Endodermal cell (in vitro differentiated cells): ENCODE measurements around the gene EIF4E1B. TPM values are rescaled to one million over a fixed set of nuclear protein-coding genes. Genes with fewer than 3 reads are reported as not detected.

Source experiments
- DNase-seq: peaks from one replicate; pipeline ENCODE4 v3.0.0-alpha.2; 2017
- H3K27ac ChIP-seq: 2 replicates; pipeline ENCODE4 v1.5.1; 2013; ENCODE audit warnings: mild to moderate bottlenecking, low read depth, low read length, moderate library complexity
- H3K27me3 ChIP-seq: 2 replicates; pipeline ENCODE4 v1.6.1; 2013; ENCODE audit warnings: mild to moderate bottlenecking, low read length, moderate library complexity; ENCODE audit not compliant: insufficient read depth, control insufficient read depth, poor library complexity, severe bottlenecking
- H3K36me3 ChIP-seq: 2 replicates; pipeline ENCODE4 v1.7.0; 2013; ENCODE audit warnings: mild to moderate bottlenecking, low read length, moderate library complexity; ENCODE audit not compliant: control insufficient read depth, insufficient read depth
- H3K4me1 ChIP-seq: one replicate; pipeline ENCODE4 v1.7.0; 2013; ENCODE audit warnings: low read length; ENCODE audit not compliant: control insufficient read depth, insufficient read depth
- H3K4me3 ChIP-seq: 2 replicates; pipeline ENCODE4 v1.5.1; 2013; ENCODE audit warnings: mild to moderate bottlenecking, low read length, moderate library complexity
- H3K9ac ChIP-seq: 2 replicates; pipeline ENCODE4 v1.6.1; 2013; ENCODE audit warnings: mild to moderate bottlenecking, low read length, moderate library complexity; ENCODE audit not compliant: poor library complexity, severe bottlenecking; ENCODE audit errors: extremely low read depth
- H3K9me3 ChIP-seq: 2 replicates; pipeline ENCODE4 v1.6.1; 2013; ENCODE audit warnings: mild to moderate bottlenecking, low read length, moderate library complexity; ENCODE audit not compliant: control insufficient read depth
- H3K27ac Mint-ChIP-seq: 2 replicates; pipeline ENCODE4 v1.8.0; 2020; ENCODE audit warnings: mixed read lengths
- H3K27me3 Mint-ChIP-seq: 2 replicates; pipeline ENCODE4 v1.8.0; 2021; ENCODE audit warnings: mild to moderate bottlenecking, mixed read lengths; ENCODE audit not compliant: insufficient read depth
- H3K36me3 Mint-ChIP-seq: 2 replicates; pipeline ENCODE4 v1.8.0; 2020; ENCODE audit warnings: low read depth, mixed read lengths
- H3K4me1 Mint-ChIP-seq: 2 replicates; pipeline ENCODE4 v1.8.0; 2020; ENCODE audit warnings: mixed read lengths
- H3K4me3 Mint-ChIP-seq: 2 replicates; pipeline ENCODE4 v1.8.0; 2020; ENCODE audit warnings: mild to moderate bottlenecking, moderate library complexity, mixed read lengths
- H3K9me3 Mint-ChIP-seq: 2 replicates; pipeline ENCODE4 v1.8.0; 2020; ENCODE audit warnings: mild to moderate bottlenecking, mixed read lengths
- WGBS, 2 experiments: methylation state at CpG; one replicate each; pipeline versions ENCODE4 v1.1.5 to v1.1.7; 2013; ENCODE audit warnings: missing lambda C conversion rate in 2 of 2, mixed read lengths in 1 of 2; ENCODE audit not compliant: insufficient coverage in 1 of 2, insufficient read length in 1 of 2; 5-methylcytosine and 5-hydroxymethylcytosine counted together
- total RNA-seq, 2 donors: library from RNA; stranded (reverse); fragmentation: NEBNext Ultra II Directional in 1 of 2; extraction: Animal tissue kit (Norgen Biotek cat#: 25700) in 1 of 2; gene quantifications; 2 replicates in 1 of 2; 3 replicates in 1 of 2; pipeline ENCODE4 v1.2.1, GENCODE V29; 2021
- TF ChIP-seq, protein P1 (sequence below): fragments of 200-600 bp; sonication (generic); conservative IDR thresholded peaks from 2 replicates; pipeline ENCODE4 v1.5.0; 2021; ENCODE audit warnings: antibody characterized with exemption, mild to moderate bottlenecking

Gene EIF4E1B
- total RNA-seq, 2 donors from 2014 or later: 1.4 to 2.0 TPM

DNA sequence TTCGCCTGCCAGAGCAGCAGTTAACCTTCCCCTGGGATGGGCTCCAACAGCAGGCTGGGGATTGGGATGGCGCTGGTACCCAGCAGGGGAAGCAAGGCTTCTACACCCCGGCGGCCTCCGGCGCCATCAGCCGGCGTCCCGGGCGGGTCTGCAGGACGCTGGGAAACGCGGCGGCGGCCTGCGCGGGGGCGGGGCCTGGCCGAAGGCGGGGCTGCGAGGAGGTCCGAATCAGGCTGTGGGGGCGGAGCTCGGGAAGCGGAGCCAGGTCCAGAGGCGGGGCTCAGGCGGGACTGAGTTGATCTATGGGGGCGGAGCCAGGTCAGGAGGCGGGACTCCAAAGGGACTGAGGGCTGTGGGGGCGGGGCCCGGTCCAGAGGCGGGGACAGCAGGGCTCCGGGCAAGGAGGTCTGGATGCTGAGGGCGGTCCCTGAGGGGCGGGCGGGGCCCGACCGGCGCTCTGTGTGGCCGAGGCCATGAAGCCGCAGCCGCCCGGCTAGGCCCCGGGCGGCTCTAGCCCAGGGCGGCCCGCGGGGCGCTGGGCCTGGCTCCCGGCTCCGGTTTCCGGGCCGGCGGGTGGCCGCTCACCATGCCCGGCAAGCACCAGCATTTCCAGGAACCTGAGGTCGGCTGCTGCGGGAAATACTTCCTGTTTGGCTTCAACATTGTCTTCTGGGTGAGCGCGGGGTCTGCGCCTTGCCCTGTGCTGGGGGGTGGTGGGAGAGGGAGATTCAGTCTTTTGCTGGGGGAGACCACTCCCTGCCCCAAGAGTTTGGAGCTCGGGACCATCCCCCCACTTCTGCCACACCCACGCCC lies 16.8 kb downstream of the EIF4E1B start, which contains the start of gene TSPAN17:
TSPAN17 (plus strand) TSS at position 455 of the 813 bp plus-strand sequence; CDS start at position 587, 132 bp downstream.
- Histone ChIP-seq H3K27me3 (no peaks in the 10 kb centered on the region), H3K4me1 (no peaks in the 10 kb centered on the region), H3K9me3 (no peaks in the 10 kb centered on the region), H3K9ac (peak within 1 kb of the TSS; percentile 69), H3K36me3 (no peaks in the 10 kb centered on the region), H3K4me3 (peak within 1 kb of the TSS; percentile 85), H3K27ac (peak within 1 kb of the TSS; percentile 53)
- WGBS, 2 experiments: 0 to 1% methylated on average over 18 to 63 of the region's 63 CpGs
- TF ChIP-seq, protein P1, sequence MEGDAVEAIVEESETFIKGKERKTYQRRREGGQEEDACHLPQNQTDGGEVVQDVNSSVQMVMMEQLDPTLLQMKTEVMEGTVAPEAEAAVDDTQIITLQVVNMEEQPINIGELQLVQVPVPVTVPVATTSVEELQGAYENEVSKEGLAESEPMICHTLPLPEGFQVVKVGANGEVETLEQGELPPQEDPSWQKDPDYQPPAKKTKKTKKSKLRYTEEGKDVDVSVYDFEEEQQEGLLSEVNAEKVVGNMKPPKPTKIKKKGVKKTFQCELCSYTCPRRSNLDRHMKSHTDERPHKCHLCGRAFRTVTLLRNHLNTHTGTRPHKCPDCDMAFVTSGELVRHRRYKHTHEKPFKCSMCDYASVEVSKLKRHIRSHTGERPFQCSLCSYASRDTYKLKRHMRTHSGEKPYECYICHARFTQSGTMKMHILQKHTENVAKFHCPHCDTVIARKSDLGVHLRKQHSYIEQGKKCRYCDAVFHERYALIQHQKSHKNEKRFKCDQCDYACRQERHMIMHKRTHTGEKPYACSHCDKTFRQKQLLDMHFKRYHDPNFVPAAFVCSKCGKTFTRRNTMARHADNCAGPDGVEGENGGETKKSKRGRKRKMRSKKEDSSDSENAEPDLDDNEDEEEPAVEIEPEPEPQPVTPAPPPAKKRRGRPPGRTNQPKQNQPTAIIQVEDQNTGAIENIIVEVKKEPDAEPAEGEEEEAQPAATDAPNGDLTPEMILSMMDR: no peak
- Mint-ChIP-seq H3K27me3 (no peaks in the 10 kb centered on the region), H3K4me3 (peak within 1 kb of the TSS; percentile 75), H3K9me3 (no peaks in the 10 kb centered on the region), H3K36me3 (peaks cover 6% of the 10 kb centered on the region), H3K27ac (peak within 1 kb of the TSS; percentile 92), H3K4me1 (peaks cover 36% of the 10 kb centered on the region)
- peak; percentile 100 for DNase-seq

DNA sequence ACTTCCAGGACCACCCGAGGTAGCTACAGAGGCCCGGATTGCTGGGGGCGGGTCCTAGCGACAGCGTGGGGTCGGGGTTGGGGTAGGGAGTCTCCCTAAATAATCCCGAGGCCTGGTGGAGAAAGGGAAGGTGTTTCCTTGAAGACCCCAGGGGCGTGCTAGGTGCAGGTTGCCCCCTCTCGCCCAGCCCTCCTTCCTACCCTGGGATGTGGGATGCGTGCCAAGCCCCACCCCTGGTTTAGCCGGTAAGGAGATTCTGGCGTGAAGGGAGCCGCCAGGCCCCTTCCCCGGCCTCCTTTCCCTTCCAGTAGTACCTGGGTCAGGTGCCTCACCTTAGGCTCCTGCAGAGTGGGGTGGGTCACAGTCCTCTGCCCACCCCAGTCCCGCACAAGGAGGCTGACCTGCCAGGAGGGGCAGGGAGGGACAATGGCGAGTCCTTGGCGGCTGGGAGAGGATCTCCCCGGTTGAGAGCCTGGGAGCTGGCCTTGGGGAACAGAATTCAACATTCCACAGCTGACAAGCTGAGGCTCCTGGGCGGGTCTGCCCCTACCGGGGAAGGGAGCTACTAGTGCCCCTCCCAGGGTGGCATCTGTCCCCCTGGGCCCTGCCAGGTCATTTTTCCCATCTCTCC lies 17.5 kb downstream of the EIF4E1B start:
- no peaks in the 10 kb centered on the region for H3K9me3 ChIP-seq

DNA sequence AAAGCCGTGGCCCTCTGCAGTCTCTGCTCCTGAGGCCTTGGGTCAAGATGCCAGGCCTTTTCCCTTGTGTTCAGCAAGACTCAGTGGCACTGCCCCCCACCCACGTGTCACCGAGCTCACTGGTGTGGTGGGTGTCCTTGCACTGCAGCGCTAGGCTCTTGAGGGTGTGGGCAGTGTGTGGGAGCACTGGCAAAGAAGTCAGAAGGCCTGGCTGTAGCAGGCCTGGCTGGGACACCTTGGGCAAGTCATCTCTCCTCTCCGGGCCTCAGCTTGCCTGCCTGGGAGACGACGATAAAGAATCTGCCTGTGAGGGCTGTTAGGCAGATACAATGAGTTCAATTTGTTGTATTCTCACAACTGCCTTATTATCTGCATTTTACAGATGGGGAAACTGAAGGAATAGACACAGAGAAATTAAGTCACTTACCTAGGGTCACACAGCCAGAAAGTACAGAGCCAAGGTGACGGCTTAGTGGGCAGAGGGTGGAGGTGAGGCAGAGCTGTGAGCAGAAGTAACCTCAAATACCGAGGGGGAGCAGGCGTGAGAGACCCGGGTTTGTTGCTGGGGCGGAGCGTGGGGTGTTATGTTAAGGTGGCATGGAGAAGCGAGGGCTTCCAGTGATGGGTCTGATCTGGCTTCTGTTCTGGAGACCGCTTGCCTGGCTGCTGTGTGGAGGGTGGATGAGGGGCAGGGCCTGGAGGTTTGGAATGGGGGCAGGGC lies 18.2 kb downstream of the EIF4E1B start:
- Histone ChIP-seq H3K4me1 (no peaks in the 10 kb centered on the region), H3K36me3 (peaks cover 7% of the 10 kb centered on the region), H3K9ac (peak overlapping the region; percentile 69), H3K4me3 (peak overlapping the region; percentile 85), H3K27me3 (no peaks in the 10 kb centered on the region), H3K9me3 (no peaks in the 10 kb centered on the region), H3K27ac (no peak overlapping the region)
- H3K9me3 Mint-ChIP-seq: no peaks in the 10 kb centered on the region
- peak overlapping the region; percentile 75 for H3K4me3 Mint-ChIP-seq
- no peak for DNase-seq
- H3K27ac Mint-ChIP-seq: no peak overlapping the region
- peaks cover 29% of the 10 kb centered on the region for H3K4me1 Mint-ChIP-seq
- peaks cover 15% of the 10 kb centered on the region for H3K36me3 Mint-ChIP-seq
- 89 to 91% methylated on average over 9 to 15 of the region's 15 CpGs for WGBS, 2 experiments
- TF ChIP-seq, protein P1: no peak
- no peaks in the 10 kb centered on the region for H3K27me3 Mint-ChIP-seq

More for the DNA sequence above, 17.5 kb downstream of the EIF4E1B start:
- peak overlapping the region; percentile 85 for H3K4me3 ChIP-seq
- TF ChIP-seq, protein P1: no peak
- no peaks in the 10 kb centered on the region for H3K27me3 ChIP-seq
- H3K36me3 ChIP-seq: peaks cover under 1% of the 10 kb centered on the region
- H3K9me3 Mint-ChIP-seq: no peaks in the 10 kb centered on the region
- DNase-seq: peak; percentile 77
- H3K9ac ChIP-seq: peak overlapping the region; percentile 69
- H3K27me3 Mint-ChIP-seq: no peaks in the 10 kb centered on the region
- peaks cover 8% of the 10 kb centered on the region for H3K36me3 Mint-ChIP-seq
- peak overlapping the region; percentile 85 for H3K27ac Mint-ChIP-seq
- no peaks in the 10 kb centered on the region for H3K4me1 ChIP-seq
- peaks cover 33% of the 10 kb centered on the region for H3K4me1 Mint-ChIP-seq
- 22 to 23% methylated on average over 7 to 20 of the region's 20 CpGs for WGBS, 2 experiments
- peak overlapping the region; percentile 75 for H3K4me3 Mint-ChIP-seq
- H3K27ac ChIP-seq: no peak overlapping the region
